ENCODE measurements around the gene PPFIBP1. TPM values are rescaled to one million over a fixed set of nuclear protein-coding genes. Genes with fewer than 3 reads are reported as not detected.

Gene PPFIBP1
- polyA plus RNA-seq, 1 experiment, result 47.5 TPM

DNA sequence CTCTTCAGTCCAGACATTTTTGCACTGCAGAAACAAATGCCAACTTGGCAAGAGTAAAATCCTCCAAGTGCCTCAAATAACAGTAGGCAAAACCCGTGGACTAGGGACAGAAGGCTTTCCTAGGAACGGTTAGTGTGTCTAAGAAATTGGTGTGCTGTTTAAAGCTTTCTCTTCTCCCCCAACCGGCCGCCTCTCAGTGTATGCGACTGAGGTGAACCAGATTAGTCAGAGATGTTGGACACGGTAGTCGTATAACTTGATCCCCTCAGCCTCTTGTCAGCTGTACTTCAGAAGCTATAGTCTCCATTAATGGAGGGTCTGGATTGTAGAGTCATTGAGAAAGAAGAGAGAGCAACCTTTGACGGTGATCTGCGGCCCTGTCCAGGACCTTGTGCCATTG, 21.7 kb downstream of the PPFIBP1 start:
- TF ChIP-seq, protein P1, sequence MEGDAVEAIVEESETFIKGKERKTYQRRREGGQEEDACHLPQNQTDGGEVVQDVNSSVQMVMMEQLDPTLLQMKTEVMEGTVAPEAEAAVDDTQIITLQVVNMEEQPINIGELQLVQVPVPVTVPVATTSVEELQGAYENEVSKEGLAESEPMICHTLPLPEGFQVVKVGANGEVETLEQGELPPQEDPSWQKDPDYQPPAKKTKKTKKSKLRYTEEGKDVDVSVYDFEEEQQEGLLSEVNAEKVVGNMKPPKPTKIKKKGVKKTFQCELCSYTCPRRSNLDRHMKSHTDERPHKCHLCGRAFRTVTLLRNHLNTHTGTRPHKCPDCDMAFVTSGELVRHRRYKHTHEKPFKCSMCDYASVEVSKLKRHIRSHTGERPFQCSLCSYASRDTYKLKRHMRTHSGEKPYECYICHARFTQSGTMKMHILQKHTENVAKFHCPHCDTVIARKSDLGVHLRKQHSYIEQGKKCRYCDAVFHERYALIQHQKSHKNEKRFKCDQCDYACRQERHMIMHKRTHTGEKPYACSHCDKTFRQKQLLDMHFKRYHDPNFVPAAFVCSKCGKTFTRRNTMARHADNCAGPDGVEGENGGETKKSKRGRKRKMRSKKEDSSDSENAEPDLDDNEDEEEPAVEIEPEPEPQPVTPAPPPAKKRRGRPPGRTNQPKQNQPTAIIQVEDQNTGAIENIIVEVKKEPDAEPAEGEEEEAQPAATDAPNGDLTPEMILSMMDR (IDR thresholded peaks at IDR 0.05; ENCODE audit: insufficient read depth, low read depth, low read length), result no peak
- no peaks in the 10 kb centered on the region for H3K36me3 ChIP-seq (ENCODE audit: control insufficient read depth, insufficient read depth, low read length)
- CTCF ChIA-PET, result interaction anchor here (1.6 kb wide), 1 partner anchor 21 kb away, joined by 3 read pairs; no protein-coding TSS in a partner anchor
- POLR2A ChIA-PET, result no interaction called here
- no peaks in the 10 kb centered on the region for H3K27me3 ChIP-seq (ENCODE audit: control insufficient read depth, insufficient read depth, low read length)
- DNase-seq (ENCODE audit: low read depth), result no peak
- H3K4me3 ChIP-seq (ENCODE audit: low read depth, low read length), result no peak overlapping the region

DNA sequence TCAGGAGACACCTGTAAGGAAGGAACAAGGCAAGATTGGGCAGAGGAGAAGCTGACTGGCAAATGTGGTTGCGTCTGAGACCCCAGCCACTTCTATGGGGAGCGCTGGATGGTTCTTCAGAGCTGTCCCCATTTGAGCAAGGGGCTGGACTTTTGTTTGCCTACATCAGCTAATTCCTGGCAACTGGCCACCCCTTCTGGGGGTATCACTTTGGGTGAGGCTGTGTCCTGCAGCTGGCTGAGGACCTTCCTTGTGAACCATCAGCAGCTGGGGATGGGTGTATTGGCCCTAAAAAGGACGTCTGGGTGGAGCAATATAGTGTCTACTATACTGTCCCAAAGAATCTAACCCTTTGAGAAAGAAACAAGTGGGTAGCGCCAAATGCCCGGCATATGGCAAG, 23.6 kb downstream of the PPFIBP1 start:
- ChIA-PET POLR2A (no interaction called here), CTCF (no interaction called here)
- H3K27me3 ChIP-seq (ENCODE audit: control insufficient read depth, insufficient read depth, low read length), result no peaks in the 10 kb centered on the region
- no peak overlapping the region for H3K4me3 ChIP-seq (ENCODE audit: low read depth, low read length)
- no peak for DNase-seq (ENCODE audit: low read depth)
- TF ChIP-seq, protein P1 (IDR thresholded peaks at IDR 0.05; ENCODE audit: insufficient read depth, low read depth, low read length), result no peak
- no peaks in the 10 kb centered on the region for H3K36me3 ChIP-seq (ENCODE audit: control insufficient read depth, insufficient read depth, low read length)

DNA sequence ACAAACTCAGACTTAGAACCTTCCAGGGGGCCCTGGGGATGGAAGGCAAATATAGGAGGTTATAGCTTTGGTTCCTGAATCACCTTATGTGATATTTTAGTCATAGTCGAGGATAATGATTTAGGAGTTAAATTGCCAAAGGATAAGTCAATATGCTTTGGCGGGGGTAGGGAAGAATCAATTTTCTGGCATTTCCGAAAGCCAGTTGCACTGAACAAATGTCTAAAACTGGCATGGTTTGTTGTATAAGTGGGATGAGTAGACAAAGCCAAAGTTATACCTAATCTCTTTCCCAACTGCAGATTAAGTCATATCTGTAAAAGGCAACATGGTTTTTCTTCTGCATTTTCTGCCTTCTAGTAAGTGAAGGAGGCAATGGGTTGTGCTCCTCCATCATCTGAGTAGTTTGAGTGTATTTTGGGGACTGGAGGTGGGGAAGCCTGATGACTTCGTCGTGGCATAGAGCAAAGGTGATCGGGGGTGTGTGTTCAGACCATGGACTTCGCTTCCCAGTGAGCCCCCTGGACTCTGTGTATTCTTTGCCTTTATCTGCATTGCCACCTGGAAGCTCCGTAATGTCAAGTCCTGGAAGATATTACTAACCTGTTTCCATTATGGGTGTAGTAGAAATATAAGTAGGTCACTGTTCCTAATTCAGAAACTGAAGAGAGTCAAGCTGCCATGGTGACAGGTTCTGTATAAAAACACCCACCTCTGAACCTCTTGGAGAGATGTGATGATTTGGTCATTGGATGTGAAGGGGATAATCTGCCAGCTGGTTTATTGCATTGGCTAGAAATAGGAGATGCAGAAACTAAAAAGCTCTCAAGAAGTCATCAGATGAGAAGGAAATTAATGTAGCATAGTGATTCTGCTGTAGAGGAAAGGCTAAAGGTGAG, 24.5 kb downstream of the PPFIBP1 start:
- no peak overlapping the region for H3K4me3 ChIP-seq (ENCODE audit: low read depth, low read length)
- POLR2A ChIA-PET, result no interaction called here

DNA sequence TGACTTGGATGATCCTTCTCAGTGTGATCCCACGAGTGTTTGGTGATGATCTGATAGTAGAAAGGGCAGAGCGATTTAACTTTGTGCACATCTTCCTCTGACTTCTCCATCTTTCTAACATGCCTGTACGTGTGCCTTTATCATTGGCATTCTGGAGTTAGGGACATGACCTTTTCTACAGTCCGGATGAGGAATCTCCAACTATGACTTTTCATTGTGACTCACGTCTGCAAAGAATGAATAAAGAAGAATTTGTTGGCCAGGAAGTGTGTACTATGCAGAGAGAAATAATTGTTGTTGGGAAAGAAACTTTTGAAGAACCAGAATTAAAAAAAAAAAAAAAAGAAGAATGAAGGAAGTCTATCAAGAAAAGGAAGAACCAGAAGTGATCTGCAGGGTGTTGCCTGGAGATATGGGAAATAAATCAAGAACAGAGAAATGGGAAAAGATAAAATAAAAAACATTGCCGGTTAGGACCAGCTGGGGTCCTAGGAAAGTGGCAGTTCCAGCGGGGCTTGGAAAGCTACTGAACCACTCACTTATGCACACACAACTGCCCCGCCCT, 25.3 kb downstream of the PPFIBP1 start:
- peak; percentile 69 for DNase-seq (ENCODE audit: low read depth)
- CTCF ChIA-PET, result interaction anchor here (1.0 to 1.9 kb wide), 2 partner anchors 10 to 76 kb away, joined by 3 to 5 read pairs; no protein-coding TSS in a partner anchor
- Histone ChIP-seq H3K36me3 (ENCODE audit: control insufficient read depth, insufficient read depth, low read length) (no peaks in the 10 kb centered on the region), H3K4me3 (ENCODE audit: low read depth, low read length) (no peak overlapping the region), H3K27me3 (ENCODE audit: control insufficient read depth, insufficient read depth, low read length) (no peaks in the 10 kb centered on the region)
- POLR2A ChIA-PET, result no interaction called here
- TF ChIP-seq, protein P1 (IDR thresholded peaks at IDR 0.05; ENCODE audit: insufficient read depth, low read depth, low read length), result no peak

More for the DNA sequence above, 24.5 kb downstream of the PPFIBP1 start:
- Histone ChIP-seq H3K27me3 (ENCODE audit: control insufficient read depth, insufficient read depth, low read length) (no peaks in the 10 kb centered on the region), H3K36me3 (ENCODE audit: control insufficient read depth, insufficient read depth, low read length) (no peaks in the 10 kb centered on the region)
- TF ChIP-seq, protein P1 (IDR thresholded peaks at IDR 0.05; ENCODE audit: insufficient read depth, low read depth, low read length), result no peak
- CTCF ChIA-PET, result interaction anchor here (1.9 kb wide), 1 partner anchor 9 kb away, joined by 5 read pairs; no protein-coding TSS in a partner anchor
- DNase-seq (ENCODE audit: low read depth), result no peak
